Panc1 (cell line): ENCODE measurements around the gene CNDP1. TPM values are rescaled to one million over a fixed set of nuclear protein-coding genes. Genes with fewer than 3 reads are reported as not detected.

Source experiments
- ATAC-seq: fragments of 200-7000 bp; cut with Tn5 transposase; 2 replicates; pipeline ENCODE4 v1.9.1; 2020; ENCODE audit warnings: mild to moderate bottlenecking, moderate library complexity
- BruUV-seq: library from RNA; stranded (reverse); fragments of 400-500 nt; replicated peaks from 2 replicates; lab custom pipeline; 2021; lab: Mats Ljungman, UMichigan
- CTCF ChIA-PET: fragments of 300-600 bp; sonication (Branson Sonifier 250); formaldehyde crosslinking; loops from one replicate; lab custom pipeline; 2022; ENCODE audit warnings: antibody characterized with exemption; lab: Charles Lee
- POLR2A ChIA-PET: fragments of 300-600 bp; sonication (Branson Sonifier 250); formaldehyde crosslinking; loops from one replicate; lab custom pipeline; 2022; ENCODE audit warnings: antibody characterized with exemption; lab: Charles Lee
- DNase-seq: peaks from one replicate; pipeline ENCODE4 v3.0.0-alpha.2; 2010; ENCODE audit warnings: low read depth, low spot score
- H3K27ac ChIP-seq: 2 replicates; pipeline ENCODE4 v1.5.1; 2011; ENCODE audit warnings: mild to moderate bottlenecking, low read length, inconsistent platforms
- H3K27me3 ChIP-seq: fragments of 200-500 bp; sonication (Bioruptor generic); 2 replicates; pipeline ENCODE4 v1.6.0; 2014; ENCODE audit warnings: low read length, inconsistent platforms; ENCODE audit not compliant: control insufficient read depth, insufficient read depth
- H3K36me3 ChIP-seq: fragments of 200-500 bp; sonication (Bioruptor generic); 2 replicates; pipeline ENCODE4 v1.5.1; 2014; ENCODE audit warnings: inconsistent platforms, mild to moderate bottlenecking, low read length, moderate library complexity; ENCODE audit not compliant: control insufficient read depth, insufficient read depth
- H3K4me1 ChIP-seq: 2 replicates; pipeline ENCODE4 v1.5.1; 2011; ENCODE audit warnings: inconsistent platforms, mild to moderate bottlenecking, low read length, moderate library complexity; ENCODE audit not compliant: control insufficient read depth, insufficient read depth
- H3K4me3 ChIP-seq, 2 experiments: 2 replicates each; pipeline ENCODE4 v1.5.1; 2011 to 2012; ENCODE audit warnings: low read depth in 2 of 2, low read length in 2 of 2, mild to moderate bottlenecking in 2 of 2, inconsistent platforms in 1 of 2, moderate library complexity in 1 of 2
- H3K9me3 ChIP-seq: fragments of 200-500 bp; sonication (Bioruptor generic); 2 replicates; pipeline ENCODE4 v1.5.1; 2014; ENCODE audit warnings: low read depth, mild to moderate bottlenecking, inconsistent platforms, low read length, moderate library complexity; ENCODE audit not compliant: control insufficient read depth, insufficient read depth
- CTCF ChIP-seq: fragments of 450-650 bp; IDR thresholded peaks from 2 replicates; pipeline ENCODE4 v1.5.1; 2017; ENCODE audit warnings: mild to moderate bottlenecking
- POLR2AphosphoS5 ChIP-seq: IDR thresholded peaks from 2 replicates; pipeline ENCODE4 v1.6.1; 2012; ENCODE audit warnings: mild to moderate bottlenecking, low read depth, low read length, moderate library complexity
- SIN3A ChIP-seq: IDR thresholded peaks from 2 replicates; pipeline ENCODE4 v1.6.1; 2012; ENCODE audit warnings: low read depth, mild to moderate bottlenecking, low read length, moderate library complexity, borderline replicate concordance; ENCODE audit not compliant: insufficient read depth
- TCF7L2 ChIP-seq: IDR thresholded peaks from 2 replicates; pipeline ENCODE4 v1.6.1; 2011; ENCODE audit warnings: mild to moderate bottlenecking, low read depth, low read length, inconsistent platforms
- in situ Hi-C: cut with HindIII; loops from 2 replicates; pipeline ENCODE4 v1.10.0; 2016; ENCODE audit warnings: low sequenced_read_pairs, low pct_unique_long_range_greater_than_20kb
- intact Hi-C: fragments of 100-400 bp; cut with micrococcal nuclease; formaldehyde crosslinking; loops from one replicate; pipeline ENCODE4 v1.10.0; 2022; ENCODE audit not compliant: unreplicated experiment
- total RNA-seq: library from RNA; stranded (reverse); gene quantifications from one replicate; pipeline ENCODE4 v1.2.1, GENCODE V29; 2021; ENCODE audit not compliant: unreplicated experiment
- TF ChIP-seq, protein P1 (sequence below), 2 experiments: IDR thresholded peaks; 2 replicates each; pipeline ENCODE4 v1.6.1; 2011 to 2012; ENCODE audit warnings: low read depth in 2 of 2, control low read depth in 1 of 2, low read length in 1 of 2, mild to moderate bottlenecking in 1 of 2, moderate library complexity in 1 of 2; ENCODE audit not compliant: insufficient read depth in 1 of 2

Gene CNDP1
- total RNA-seq, 1 experiment from 2014 or later = not detected

DNA sequence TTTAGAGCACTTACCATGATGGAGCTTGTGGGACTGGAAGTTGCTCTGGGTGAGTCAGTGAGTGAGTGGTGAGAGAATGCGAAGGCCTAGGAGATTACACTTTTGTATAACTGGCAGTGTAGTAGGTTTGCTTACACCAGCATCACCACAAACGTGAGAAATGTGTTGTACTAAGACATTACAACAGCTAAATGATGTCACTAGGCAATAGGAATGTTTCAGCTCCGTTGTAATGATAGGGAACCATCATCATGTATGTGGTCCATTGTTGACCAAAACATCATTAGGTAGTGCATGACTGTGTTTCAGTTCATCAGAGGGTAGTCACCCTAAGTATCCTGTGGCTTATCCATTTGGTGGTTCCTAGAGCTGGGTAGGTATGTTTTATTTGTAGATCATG is 75.2 kb downstream of the CNDP1 start:
- H3K4me3 ChIP-seq = no peak overlapping the region
- no peak for ATAC-seq
- peaks cover 4% of the 10 kb centered on the region; the same call in 1 of the 2 replicates for H3K9me3 ChIP-seq
- in situ Hi-C loops = no loop called here
- H3K27ac ChIP-seq = no peak overlapping the region
- H3K4me1 ChIP-seq = no peaks in the 10 kb centered on the region
- no peak for DNase-seq
- TF ChIP-seq POLR2AphosphoS5 (no peak), SIN3A (no peak), TCF7L2 (no peak), CTCF (no peak)
- TF ChIP-seq, protein P1, sequence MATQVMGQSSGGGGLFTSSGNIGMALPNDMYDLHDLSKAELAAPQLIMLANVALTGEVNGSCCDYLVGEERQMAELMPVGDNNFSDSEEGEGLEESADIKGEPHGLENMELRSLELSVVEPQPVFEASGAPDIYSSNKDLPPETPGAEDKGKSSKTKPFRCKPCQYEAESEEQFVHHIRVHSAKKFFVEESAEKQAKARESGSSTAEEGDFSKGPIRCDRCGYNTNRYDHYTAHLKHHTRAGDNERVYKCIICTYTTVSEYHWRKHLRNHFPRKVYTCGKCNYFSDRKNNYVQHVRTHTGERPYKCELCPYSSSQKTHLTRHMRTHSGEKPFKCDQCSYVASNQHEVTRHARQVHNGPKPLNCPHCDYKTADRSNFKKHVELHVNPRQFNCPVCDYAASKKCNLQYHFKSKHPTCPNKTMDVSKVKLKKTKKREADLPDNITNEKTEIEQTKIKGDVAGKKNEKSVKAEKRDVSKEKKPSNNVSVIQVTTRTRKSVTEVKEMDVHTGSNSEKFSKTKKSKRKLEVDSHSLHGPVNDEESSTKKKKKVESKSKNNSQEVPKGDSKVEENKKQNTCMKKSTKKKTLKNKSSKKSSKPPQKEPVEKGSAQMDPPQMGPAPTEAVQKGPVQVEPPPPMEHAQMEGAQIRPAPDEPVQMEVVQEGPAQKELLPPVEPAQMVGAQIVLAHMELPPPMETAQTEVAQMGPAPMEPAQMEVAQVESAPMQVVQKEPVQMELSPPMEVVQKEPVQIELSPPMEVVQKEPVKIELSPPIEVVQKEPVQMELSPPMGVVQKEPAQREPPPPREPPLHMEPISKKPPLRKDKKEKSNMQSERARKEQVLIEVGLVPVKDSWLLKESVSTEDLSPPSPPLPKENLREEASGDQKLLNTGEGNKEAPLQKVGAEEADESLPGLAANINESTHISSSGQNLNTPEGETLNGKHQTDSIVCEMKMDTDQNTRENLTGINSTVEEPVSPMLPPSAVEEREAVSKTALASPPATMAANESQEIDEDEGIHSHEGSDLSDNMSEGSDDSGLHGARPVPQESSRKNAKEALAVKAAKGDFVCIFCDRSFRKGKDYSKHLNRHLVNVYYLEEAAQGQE (IDR thresholded peaks at IDR 0.05; ENCODE audit: insufficient read depth in 1 of 2, low read depth in 2 of 2, low read length in 1 of 2) = no peak
- BruUV-seq = no TSS peak
- no peaks in the 10 kb centered on the region for H3K27me3 ChIP-seq
- POLR2A ChIA-PET = no interaction called here
- CTCF ChIA-PET = no interaction called here
- intact Hi-C loops = no loop called here
- no peaks in the 10 kb centered on the region for H3K36me3 ChIP-seq

- in situ Hi-C loops (no loop called here), intact Hi-C loops (no loop called here)
- Histone ChIP-seq H3K27me3 (no peaks in the 10 kb centered on the region), H3K27ac (no peak overlapping the region), H3K9me3 (peaks cover 9% of the 10 kb centered on the region; the same call in 1 of the 2 replicates), H3K36me3 (no peaks in the 10 kb centered on the region), H3K4me3 (no peak overlapping the region), H3K4me1 (no peaks in the 10 kb centered on the region)
- TF ChIP-seq POLR2AphosphoS5 (no peak), CTCF (no peak), SIN3A (no peak), TCF7L2 (no peak)
- TF ChIP-seq, protein P1 (IDR thresholded peaks at IDR 0.05; ENCODE audit: insufficient read depth in 1 of 2, low read depth in 2 of 2, low read length in 1 of 2) = no peak
- DNase-seq (no peak), ATAC-seq (no peak)
- ChIA-PET POLR2A (no interaction called here), CTCF (no interaction called here)
- no TSS peak for BruUV-seq
These were observed 75.8 kb downstream of the CNDP1 start for GRCh38 chr18:74610051-74610615.
